HG03520 (cell line): ENCODE data around the gene IL5.
"Not testable (repeated sequence)": the region's sequence is repeated elsewhere in the genome, so short reads cannot be mapped to it uniquely, and the experiment has no call there.

ENCODE experiments used
- ATAC-seq: cut with Tn5 transposase; IDR thresholded peaks from one replicate; pipeline ENCODE4 v1.9.1; 2021; ENCODE audit warnings: mild to moderate bottlenecking, moderate library complexity; ENCODE audit not compliant: unreplicated experiment

The IL5 gene

DNA sequence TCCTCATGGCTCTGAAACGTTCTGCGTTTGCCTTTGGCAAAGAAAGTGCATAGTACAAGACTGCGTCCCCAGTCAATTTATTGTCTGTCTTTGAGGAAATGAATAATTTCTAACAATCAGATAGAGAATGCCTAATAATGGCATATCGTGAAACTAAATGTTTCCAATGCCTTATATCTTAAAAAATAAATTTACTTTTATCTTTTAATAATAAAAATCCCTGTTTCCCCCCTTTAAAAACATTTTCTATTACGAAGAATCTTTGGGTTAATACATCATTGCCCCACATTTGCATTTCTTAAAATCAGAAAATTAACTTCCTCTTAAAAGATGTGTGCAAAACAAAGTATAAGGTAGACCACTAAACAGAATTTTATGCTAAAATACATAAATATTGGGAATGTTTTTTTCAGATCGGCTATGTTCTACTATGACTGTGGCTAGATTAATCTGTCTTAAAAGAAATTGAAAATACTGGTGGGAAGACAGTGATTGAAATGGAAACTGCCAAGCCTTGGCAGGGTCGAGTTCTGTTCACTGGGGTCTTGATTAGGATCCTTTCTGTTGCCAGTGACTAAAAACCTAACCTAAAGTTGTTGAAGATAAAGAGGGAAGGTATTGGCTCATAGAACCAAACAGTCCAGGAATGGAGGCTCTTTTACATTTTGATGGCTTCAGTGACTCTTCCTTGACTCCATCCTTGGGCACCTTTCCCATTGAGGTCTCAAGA, at the start of gene IL5:
IL5 (minus strand) TSS at position 51 of the 730 bp plus-strand sequence; CDS start at position 7, 44 bp downstream.
- no peak for ATAC-seq

DNA sequence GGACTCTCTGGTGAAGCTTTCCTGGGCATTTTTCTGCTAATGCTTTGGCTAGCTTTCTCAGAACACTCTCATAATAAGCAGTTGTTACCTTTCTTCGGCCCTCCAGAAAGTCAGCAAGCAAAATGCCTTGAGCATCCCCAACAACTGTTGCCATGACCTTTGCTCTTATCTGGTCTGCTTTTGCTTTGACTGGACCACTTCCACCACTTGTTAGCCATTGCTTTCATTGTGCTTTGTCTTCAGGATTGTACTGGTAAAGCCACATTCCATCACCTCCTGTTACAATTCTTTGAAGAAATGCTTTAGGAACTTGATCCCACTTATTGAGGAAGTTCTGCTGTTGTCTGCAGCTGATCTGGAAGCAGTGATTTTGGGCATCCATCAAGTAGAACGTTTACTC, 49.2 kb upstream of the IL5 start:
- ATAC-seq = no peak

DNA sequence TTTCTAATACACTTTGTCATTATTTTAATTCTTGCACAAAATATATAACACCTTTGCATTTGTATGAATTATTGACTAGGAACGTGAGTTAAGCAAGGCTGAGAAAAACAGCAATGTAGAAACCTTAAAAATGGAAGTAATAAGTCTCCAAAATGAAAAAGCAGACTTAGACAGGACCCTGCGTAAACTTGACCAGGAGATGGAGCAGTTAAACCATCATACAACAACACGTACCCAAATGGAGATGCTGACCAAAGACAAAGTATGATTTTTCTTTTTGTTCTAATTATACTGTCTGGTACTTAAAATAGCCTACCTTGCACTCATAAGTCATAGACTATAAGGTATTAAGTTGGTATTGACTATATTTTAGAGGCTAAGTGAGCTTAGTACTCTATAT, 47.8 kb upstream of the IL5 start:
- no peak for ATAC-seq

DNA sequence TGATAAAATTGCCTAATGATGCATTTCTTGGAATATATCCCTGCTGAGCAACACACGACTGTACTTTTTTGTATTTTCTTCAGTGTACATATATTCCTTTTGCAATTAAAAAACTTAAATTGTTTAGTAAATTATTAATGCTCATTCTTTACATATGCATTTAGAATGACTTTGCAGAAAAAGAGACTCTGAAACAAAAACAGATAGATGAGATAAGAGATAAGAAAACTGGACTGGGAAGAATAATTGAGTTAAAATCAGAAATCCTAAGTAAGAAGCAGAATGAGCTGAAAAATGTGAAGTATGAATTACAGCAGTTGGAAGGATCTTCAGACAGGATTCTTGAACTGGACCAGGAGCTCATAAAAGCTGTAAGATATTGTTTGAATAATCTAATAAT, 46.1 kb upstream of the IL5 start:
- no peak for ATAC-seq

DNA sequence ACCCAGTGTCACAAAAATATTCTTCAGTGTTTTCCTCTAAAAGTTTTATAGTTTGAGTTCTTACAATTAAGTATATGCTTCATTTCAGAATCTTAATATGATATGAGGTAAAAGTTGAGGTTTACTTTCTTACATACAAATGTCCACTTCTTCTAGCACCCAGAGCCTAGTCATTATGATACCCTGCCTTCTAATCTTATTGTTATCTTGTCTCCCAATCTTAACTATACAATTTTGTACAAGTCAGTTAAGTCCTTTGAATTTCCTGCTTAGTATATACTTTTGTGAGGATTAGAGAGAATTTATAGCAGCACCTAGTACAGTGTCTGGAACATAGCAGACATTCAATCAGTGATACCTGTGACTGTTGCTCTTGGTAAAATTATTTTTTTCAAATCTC, 42.7 kb upstream of the IL5 start:
- ATAC-seq = no peak

DNA sequence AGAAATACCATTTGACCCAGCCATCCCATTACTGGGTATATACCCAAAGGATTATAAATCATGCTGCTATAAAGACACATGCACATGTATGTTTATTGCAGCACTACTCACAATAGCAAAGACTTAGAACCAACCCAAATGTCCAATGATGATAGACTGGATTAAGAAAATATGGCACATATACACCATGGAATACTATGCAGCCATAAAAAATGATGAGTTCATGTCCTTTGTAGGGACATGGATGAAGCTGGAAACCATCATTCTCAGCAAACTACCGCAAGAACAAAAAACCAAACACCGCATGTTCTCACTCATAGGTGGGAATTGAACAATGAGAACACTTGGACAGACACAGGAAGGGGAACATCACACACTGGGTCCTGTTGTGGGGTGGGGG, 41.2 kb upstream of the IL5 start:
- ATAC-seq = not testable (repeated sequence)

DNA sequence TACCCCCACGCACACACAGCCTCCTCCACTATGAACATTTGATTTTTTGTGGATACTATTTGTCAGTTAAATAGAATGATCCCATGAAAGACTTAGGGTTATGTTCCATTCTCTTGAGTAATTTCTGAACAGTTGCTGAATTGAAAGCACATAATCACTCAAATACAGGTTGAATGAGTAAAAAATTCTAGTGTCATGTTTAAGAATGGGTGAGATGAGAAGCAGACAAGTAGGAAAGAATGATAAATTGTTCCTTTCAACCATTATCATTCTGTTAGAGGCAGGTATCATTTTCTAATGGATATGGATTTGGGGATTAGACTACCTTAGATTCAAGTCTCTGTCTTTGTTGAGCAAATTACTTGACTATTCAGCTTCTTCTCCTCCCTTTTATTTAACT, 32.8 kb upstream of the IL5 start:
- no peak for ATAC-seq

DNA sequence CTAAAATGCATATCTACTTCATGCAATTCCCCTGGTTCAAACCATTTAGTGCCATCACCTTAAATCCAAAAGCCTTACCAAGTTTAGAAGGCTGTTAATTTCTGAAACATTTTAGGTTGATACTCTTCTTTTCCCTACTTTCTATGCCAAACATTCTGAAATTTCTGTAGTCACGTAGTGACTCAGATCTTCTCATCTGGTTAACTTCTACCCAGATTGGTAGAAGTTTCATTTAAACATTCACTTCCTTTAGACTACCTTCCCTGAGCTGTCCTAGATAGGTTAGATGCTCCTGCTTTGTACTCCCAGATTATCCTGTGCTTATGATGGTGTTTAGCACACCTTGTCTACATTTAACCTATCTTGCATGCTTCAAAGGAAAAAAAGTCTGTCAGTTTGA, 23.3 kb upstream of the IL5 start:
- ATAC-seq = no peak

DNA sequence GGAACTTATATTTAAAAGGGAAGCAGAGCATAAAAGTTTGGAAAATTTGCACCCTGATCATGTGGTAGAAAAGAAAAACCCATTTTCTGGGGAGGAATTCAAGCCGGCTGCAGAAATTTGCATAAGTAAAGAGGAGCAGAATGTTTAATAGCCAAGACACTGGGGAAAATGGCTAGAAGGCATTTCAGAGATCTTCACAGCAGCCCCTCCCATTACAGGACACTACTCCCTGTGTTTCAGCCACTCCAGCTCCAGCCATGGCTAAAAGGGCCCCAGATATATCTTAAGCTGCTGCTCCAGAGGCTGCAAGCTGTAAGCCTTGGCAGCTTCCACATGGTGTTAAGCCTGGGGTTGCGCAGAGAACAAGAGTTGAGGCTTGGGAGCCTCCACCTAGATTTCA, 21.2 kb upstream of the IL5 start:
- ATAC-seq = not testable (repeated sequence)

DNA sequence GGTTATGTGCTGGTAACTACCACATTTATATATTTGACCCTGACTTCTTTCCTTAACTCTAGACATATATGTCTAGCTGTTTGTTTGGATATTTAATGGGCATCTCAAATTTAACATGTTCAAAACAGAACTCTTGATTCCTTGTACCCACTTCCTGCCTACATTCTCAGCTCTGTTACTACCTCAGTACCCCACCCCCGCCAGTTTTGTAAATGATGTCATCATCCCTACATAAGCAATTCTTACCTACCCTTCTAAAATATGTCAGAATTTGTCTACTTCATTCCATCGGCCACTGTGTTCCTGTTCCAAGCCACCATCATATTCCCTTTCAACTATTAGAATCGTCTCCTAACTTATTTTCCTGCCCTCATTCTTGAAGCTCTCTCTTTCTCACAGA, 18.3 kb upstream of the IL5 start:
- no peak for ATAC-seq

DNA sequence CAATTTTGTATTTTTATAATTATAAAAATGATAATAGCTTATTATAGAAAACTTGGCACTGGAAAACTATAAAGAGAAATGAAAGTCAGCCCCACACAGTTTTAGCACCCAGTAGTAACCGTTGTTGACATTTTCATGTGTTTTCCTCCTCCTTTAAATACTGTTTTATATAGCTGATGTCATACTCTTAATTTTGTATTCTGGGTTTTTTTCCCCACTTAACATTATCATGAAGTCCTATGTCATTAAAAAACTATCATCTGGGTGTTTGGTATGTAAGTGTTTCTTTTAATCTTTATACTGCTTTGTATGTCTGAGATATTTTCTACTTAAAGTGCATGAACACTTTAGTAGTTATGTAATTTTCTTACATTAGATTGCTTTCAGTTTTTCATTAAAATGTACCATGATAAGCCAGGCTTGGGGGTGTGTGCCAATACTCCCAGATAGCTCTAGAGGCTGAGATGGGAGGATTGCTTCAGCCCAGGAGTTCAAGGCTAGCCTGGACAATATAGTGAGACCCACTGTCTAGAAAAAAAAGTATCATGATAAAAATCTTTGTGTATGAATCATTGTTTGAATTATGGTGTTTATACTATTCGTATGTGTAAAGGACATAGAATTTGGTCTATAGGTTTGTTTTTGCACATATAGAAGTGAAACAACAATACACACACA, 16.2 kb upstream of the IL5 start:
- ATAC-seq = no peak

DNA sequence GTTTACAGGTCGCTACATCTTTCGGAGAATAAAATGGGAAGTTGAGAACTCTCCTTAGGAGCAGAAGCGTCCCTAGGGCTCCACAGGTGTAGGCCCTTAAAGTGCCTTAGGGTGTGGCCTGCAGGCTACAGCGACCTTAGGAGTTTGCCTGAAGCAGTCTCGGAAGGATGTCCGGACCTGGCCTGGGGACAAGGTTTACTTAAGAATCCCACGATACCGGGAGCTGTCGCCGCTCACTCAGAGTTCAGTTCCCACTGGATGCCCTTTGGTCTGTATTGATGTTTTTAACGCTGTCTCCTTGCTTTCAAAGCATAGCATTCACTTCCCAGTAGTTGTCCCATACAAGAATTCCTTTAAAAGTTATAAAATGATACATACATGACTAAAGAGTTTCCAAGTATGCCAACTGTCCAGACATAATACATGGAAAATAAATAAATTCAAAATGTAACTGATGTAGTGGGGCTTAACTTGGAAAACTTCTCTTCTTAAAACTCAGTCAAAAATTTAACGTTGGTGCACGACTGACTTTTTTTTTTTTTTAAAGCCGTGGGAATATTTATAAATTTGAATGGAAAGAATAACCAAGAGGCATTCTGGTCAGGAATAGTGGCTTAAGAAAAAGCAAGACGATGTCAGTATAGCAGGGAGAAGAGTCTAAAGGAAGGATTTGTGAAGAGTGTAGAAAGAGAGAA, 14.3 kb upstream of the IL5 start:
- ATAC-seq = no peak

DNA sequence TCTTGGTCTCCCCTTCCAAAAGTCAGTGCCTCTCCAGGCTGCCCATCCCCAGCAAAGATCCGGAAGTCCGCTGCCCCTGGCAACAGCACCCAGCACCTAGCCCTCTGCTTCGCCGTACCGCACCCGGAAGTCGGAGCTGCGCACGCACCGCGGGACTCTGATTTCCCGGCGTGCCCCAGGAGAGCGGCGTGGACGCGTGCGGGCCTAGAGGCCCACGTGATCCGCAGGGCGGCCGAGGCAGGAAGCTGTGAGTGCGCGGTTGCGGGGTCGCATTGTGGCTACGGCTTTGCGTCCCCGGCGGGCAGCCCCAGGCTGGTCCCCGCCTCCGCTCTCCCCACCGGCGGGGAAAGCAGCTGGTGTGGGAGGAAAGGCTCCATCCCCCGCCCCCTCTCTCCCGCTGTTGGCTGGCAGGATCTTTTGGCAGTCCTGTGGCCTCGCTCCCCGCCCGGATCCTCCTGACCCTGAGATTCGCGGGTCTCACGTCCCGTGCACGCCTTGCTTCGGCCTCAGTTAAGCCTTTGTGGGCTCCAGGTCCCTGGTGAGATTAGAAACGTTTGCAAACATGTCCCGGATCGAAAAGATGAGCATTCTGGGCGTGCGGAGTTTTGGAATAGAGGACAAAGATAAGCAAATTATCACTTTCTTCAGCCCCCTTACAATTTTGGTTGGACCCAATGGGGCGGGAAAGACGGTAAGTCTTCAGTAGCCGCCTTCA, 13.6 kb upstream of the IL5 start, which contains the start of gene RAD50:
RAD50 (plus strand) TSS at position 215 of the 715 bp plus-strand sequence; CDS start at position 563, 348 bp downstream.
- peak; percentile 97 for ATAC-seq

DNA sequence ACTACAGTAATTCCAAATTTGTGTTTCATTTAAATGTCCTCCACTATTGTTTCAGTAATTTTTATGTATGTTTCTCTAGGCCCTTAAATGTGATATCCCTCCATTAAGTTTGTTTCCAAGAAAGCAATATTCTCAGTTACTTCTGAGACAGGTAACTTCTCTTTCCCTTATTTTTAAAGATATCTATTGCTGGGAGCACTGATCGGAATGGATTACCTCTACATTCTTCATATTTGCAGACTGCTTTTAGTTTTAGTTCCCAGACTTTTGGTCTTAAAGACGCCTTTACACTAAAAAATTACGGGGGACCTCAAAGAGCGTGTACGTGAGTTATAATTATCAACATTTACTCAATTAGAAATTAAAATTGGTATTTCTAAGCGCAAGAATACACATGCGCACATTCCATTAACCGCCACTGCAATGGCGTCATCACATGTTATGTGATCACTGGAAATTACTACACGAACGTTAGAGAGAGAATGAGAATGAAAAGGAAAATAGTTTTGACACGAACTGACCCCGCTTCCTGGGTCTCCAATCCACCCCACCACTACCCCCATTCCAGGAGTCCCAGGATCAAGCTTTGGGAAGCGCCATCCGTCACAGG, 12.9 kb upstream of the IL5 start:
- no peak for ATAC-seq

DNA sequence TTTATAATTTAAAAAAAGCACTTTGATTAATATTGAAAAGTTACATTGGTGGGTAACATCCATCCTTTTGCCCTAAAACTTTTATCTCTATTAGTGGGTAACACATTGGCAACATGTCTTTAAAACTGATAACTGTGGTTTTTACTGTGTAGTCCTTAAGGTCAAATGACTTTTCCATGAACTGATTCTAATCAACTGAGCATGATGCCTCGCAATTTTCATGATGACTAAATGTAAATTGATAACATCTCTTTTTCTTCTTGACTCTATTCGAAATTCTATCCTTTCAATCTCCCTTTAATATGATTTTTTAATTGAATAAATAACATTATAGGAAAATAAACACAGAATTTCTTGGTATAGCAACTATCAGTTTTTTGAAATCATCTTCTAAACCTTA, 6.3 kb upstream of the IL5 start:
- no peak for ATAC-seq

DNA sequence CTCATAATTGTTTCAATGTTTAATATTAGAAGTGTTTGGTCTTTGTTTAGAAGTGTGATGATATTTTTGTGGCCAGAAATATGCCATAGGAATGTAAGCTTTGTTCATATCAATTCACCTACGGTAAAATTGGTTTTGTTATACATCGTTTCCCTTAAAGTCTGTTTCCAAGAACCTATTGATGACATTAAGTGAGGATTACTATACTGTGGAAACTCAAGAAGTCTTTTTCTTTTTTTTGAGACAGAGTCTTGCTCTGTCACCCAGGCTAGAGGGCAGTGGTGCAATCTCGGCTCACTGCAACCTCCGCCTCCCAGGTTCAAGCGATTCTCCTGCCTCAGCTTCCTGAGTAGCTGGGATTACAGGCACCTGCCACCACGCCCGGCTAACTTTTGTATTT, 5.5 kb upstream of the IL5 start:
- ATAC-seq = not testable (repeated sequence)

DNA sequence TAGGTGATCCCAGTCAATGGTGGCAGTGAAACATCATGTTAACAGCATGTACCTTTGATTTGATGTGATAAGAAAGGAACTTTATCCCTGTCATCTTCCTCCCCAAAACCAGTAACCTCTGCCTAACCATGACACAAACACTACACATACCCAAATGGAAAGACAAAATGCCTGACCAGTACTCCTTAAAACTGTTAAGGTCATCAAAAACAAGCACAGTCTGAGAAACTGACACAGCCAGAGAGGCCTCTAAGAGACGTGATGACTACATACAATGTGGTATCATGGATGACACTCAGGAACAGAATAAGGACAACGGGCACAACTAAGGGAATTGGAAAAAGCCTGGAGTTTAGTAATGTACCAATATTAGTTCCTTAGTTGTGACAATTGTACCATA, 3.9 kb upstream of the IL5 start:
- ATAC-seq = no peak

DNA sequence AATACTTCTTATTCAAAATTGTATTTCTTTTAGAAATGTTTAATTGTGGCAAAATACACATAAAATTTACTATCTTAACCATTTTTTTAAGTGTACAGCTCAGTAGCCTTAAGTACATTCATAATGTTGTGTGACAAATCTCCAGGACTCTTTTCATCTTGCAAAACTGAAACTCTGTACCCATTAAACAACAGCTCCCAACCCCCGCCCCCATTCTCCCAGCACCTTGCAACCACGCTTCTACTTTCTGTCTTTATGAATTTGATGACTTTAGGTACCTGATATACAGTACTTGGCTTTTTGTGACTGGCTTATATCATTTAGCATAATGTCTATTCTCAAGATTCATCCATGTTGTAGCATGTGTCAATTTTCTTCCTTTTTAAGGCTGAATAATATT, 2.8 kb upstream of the IL5 start:
- ATAC-seq = no peak

DNA sequence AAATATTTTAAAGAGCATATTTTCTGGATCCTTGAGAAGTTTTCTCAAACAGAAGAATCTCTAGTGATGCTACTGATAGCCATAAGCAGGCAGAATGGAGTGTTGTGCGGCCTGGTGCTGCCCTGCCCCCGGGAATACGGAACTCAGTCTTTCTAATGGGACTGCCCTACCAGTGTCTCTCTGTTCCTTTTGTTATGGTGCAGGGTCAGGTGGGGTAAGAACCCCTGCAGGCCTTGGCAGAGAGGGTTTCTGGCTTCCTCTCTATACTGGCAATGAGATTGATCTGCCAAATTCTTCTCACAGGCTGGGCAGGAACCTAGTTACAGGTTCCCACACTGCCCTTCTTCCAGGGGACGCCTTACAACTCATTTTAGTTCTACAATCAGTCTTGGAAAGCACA, 2.6 kb downstream of the IL5 start:
- no peak for ATAC-seq

DNA sequence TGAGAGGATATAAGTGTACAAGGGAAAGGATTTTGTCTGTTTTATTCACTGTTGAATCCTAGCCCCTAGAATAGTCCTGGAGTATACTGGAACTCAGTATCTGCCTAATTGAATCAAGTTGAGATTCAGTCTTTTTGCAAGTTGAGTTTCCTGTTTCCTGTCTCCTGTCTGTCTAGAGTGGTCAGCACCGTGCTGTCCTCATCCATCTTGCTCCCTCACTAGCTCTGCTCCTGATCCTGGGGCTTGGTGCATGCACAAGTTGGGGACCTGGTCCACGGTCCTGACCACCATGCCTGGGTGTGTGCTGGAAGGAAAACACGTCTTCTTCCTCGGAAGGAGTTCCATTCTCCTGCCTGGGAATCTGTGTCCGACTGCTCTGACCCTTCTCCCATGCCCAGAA, 3.2 kb downstream of the IL5 start:
- no peak for ATAC-seq

DNA sequence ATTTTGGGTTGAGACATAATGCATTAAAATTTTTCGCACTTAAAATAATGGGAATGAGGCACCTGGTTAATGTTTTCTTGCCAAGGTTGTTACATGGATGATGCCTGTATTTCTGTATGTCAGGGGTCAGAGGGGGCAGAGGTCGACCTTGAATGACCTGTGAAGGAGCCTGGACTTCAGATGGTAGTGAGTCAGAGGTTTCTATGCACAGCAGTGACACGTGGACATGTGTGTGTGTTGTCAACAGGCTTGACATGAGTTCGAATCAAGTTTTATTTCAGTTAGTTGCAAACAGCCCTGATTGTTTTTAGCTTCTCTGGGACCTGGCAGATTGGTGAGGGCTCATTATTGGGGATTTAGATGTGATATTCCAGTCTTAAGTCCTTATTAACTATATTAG, 3.6 kb downstream of the IL5 start:
- no peak for ATAC-seq
